Liver (tissue), 9 donors: ENCODE measurements around the gene DDX39B. TPM values are rescaled to one million over a fixed set of nuclear protein-coding genes. Genes with fewer than 3 reads are reported as not detected.

Experiments used
- DNase-seq: peaks from one replicate; pipeline ENCODE4 v3.0.0-alpha.2; 2017; ENCODE audit warnings: low spot score
- H3K27ac ChIP-seq, 2 donors: one replicate each; pipeline ENCODE4 v1.7.0; 2013; ENCODE audit warnings: inconsistent platforms in 2 of 2, low read length in 2 of 2, control low read depth in 1 of 2, low read depth in 1 of 2, mild to moderate bottlenecking in 1 of 2
- H3K27me3 ChIP-seq, 4 donors: one replicate each; pipeline versions ENCODE4 v1.6.1 to v1.7.0; 2013; ENCODE audit warnings: low read length in 3 of 4, inconsistent platforms in 1 of 4, mild to moderate bottlenecking in 1 of 4, moderate library complexity in 1 of 4; ENCODE audit not compliant: control insufficient read depth in 4 of 4, insufficient read depth in 4 of 4
- H3K36me3 ChIP-seq, 4 donors: one replicate each; pipeline versions ENCODE4 v1.6.1 to v1.7.0; 2013; ENCODE audit warnings: low read length in 3 of 4, mild to moderate bottlenecking in 3 of 4, low read depth in 1 of 4, moderate library complexity in 1 of 4; ENCODE audit not compliant: control insufficient read depth in 4 of 4, insufficient read depth in 3 of 4
- H3K4me1 ChIP-seq, 4 donors: one replicate each; pipeline versions ENCODE4 v1.6.1 to v1.7.0; 2013; ENCODE audit warnings: low read length in 3 of 4, mild to moderate bottlenecking in 3 of 4, moderate library complexity in 1 of 4; ENCODE audit not compliant: control insufficient read depth in 4 of 4, insufficient read depth in 4 of 4
- H3K4me3 ChIP-seq, 3 donors: one replicate each; pipeline versions ENCODE4 v1.6.1 to v1.7.0; 2013; ENCODE audit warnings: low read length in 3 of 3, control low read depth in 1 of 3, low read depth in 1 of 3, mild to moderate bottlenecking in 1 of 3
- H3K9ac ChIP-seq, 2 donors: one replicate each; pipeline ENCODE4 v1.7.0; 2013; ENCODE audit warnings: low read length in 2 of 2, mild to moderate bottlenecking in 2 of 2, moderate library complexity in 2 of 2, control low read depth in 1 of 2, low read depth in 1 of 2
- H3K9me3 ChIP-seq, 4 donors: one replicate each; pipeline versions ENCODE4 v1.6.1 to v1.7.0; 2013; ENCODE audit warnings: low read length in 3 of 4; ENCODE audit not compliant: control insufficient read depth in 4 of 4
- ATF3 ChIP-seq: IDR thresholded peaks from 2 replicates; pipeline ENCODE4 v1.6.1; 2016; ENCODE audit warnings: antibody characterized with exemption
- CTCF ChIP-seq: fragments of 150-350 bp; IDR thresholded peaks from 2 replicates; pipeline ENCODE4 v1.5.1; 2017; ENCODE audit warnings: improper control_type of control experiment, low read depth, low read length; ENCODE audit not compliant: missing input control
- EGR1 ChIP-seq, 2 donors: IDR thresholded peaks; 2 replicates each; pipeline ENCODE4 v1.6.1; 2016 to 2018; ENCODE audit warnings: antibody characterized with exemption in 2 of 2, low read depth in 2 of 2
- FOXA1 ChIP-seq: IDR thresholded peaks from 2 replicates; pipeline ENCODE4 v1.6.1; 2016; ENCODE audit warnings: antibody characterized with exemption
- FOXA2 ChIP-seq: IDR thresholded peaks from 2 replicates; pipeline ENCODE4 v1.6.1; 2016; ENCODE audit warnings: antibody characterized with exemption
- GABPA ChIP-seq, 2 donors: IDR thresholded peaks in 1 of 2; conservative IDR thresholded peaks in 1 of 2; 2 replicates each; pipeline ENCODE4 v1.6.1; 2016; ENCODE audit warnings: antibody characterized with exemption in 2 of 2, mild to moderate bottlenecking in 1 of 2, moderate library complexity in 1 of 2
- HNF4A ChIP-seq, 2 donors: conservative IDR thresholded peaks; 2 replicates each; pipeline ENCODE4 v1.6.1; 2016; ENCODE audit warnings: antibody characterized with exemption in 2 of 2, mild to moderate bottlenecking in 2 of 2
- HNF4G ChIP-seq: IDR thresholded peaks from 2 replicates; pipeline ENCODE4 v1.6.1; 2016; ENCODE audit warnings: antibody characterized with exemption
- JUND ChIP-seq, 2 donors: IDR thresholded peaks; 2 replicates each; pipeline ENCODE4 v1.6.1; 2016; ENCODE audit warnings: antibody characterized with exemption in 2 of 2
- MAX ChIP-seq: IDR thresholded peaks from 2 replicates; pipeline ENCODE4 v1.6.1; 2016; ENCODE audit warnings: antibody characterized with exemption
- NR2F2 ChIP-seq: IDR thresholded peaks from 2 replicates; pipeline ENCODE4 v1.6.1; 2016; ENCODE audit warnings: antibody characterized with exemption
- RAD21 ChIP-seq, 2 donors: IDR thresholded peaks; 2 replicates each; pipeline ENCODE4 v1.6.1; 2016; ENCODE audit warnings: antibody characterized with exemption in 2 of 2, mild to moderate bottlenecking in 2 of 2
- REST ChIP-seq: IDR thresholded peaks from 2 replicates; pipeline ENCODE4 v1.6.1; 2016; ENCODE audit warnings: antibody characterized with exemption, mild to moderate bottlenecking
- RXRA ChIP-seq, 2 donors: IDR thresholded peaks; 2 replicates each; pipeline ENCODE4 v1.6.1; 2017 to 2018; ENCODE audit warnings: antibody characterized with exemption in 2 of 2, mild to moderate bottlenecking in 1 of 2
- SP1 ChIP-seq: IDR thresholded peaks from 2 replicates; pipeline ENCODE4 v1.6.1; 2018; ENCODE audit warnings: antibody characterized with exemption, mild to moderate bottlenecking
- TAF1 ChIP-seq: conservative IDR thresholded peaks from 2 replicates; pipeline ENCODE4 v1.6.1; 2016; ENCODE audit warnings: antibody characterized with exemption, mild to moderate bottlenecking
- ZBTB33 ChIP-seq: IDR thresholded peaks from 2 replicates; pipeline ENCODE4 v1.6.1; 2016; ENCODE audit warnings: antibody characterized with exemption
- WGBS: extraction: QIAGEN DNeasy Blood & Tissue Kit; methylation state at CpG from one replicate; pipeline ENCODE4 v1.1.7; 2013; 5-methylcytosine and 5-hydroxymethylcytosine counted together
- polyA plus RNA-seq, 2 donors: library from polyadenylated mRNA; stranded (reverse) in 1 of 2; unstranded in 1 of 2; fragments of 200-250 nt in 1 of 2; fragments of >200 nt in 1 of 2; fragmentation: Nextera tagmentation in 1 of 2; extraction: Ambion mirVana in 1 of 2; gene quantifications; one replicate each; pipeline versions ENCODE4 v1.2.1 to v1.2.3, GENCODE V29; 2013 to 2015
- total RNA-seq, 2 donors: library from RNA; depleted of rRNA; stranded (reverse); fragments of >200 nt; gene quantifications; one replicate each; pipeline ENCODE4 v1.2.3, GENCODE V29; 2014
- donor health status: healthy.
- donor health status: healthy.
- donor health status: healthy.
- donor health status: healthy.
- donor health status: healthy.

Gene DDX39B
- total and polyA plus RNA-seq, 4 donors: 75.0 to 254 (median 135) TPM

GRCh38 chr6:31586008-31586407 lies 44.2 kb upstream of the DDX39B start, which contains the start of gene LST1:
Gene LST1 (plus strand): TSS chr6:31586277. CDS start chr6:31587300, 1,023 bp downstream.
- no peak for TF ChIP-seq ZBTB33
- no peak for TF ChIP-seq NR2F2
- no peak for TF ChIP-seq TAF1
- no peak for TF ChIP-seq HNF4G
- no peak for TF ChIP-seq CTCF
- no peak for TF ChIP-seq GABPA (IDR thresholded peaks at IDR 0.05 in 1 of 2, conservative IDR thresholded peaks at IDR 0.05 in 1 of 2)
- no peak for TF ChIP-seq HNF4A (conservative IDR thresholded peaks at IDR 0.05)
- TF ChIP-seq ATF3: no peak
- no peak for TF ChIP-seq FOXA1
- no peak for TF ChIP-seq RAD21 (IDR thresholded peaks at IDR 0.05)
- no peak for TF ChIP-seq RXRA (IDR thresholded peaks at IDR 0.05)
- no peak for TF ChIP-seq REST
- no peak for TF ChIP-seq MAX
- no peak for TF ChIP-seq EGR1 (IDR thresholded peaks at IDR 0.05; ENCODE audit: low read depth in 2 of 2)
- no peak for TF ChIP-seq JUND (IDR thresholded peaks at IDR 0.05)
- no peak for TF ChIP-seq SP1
- TF ChIP-seq FOXA2: no peak
- WGBS: 57% methylated on average over 1 of the region's 1 CpG

More at GRCh38 chr6:31586008-31586407, 44.2 kb upstream of the DDX39B start, which contains the start of gene LST1:
- H3K27ac ChIP-seq: peak within 1 kb of the TSS; percentile 48 to 54
- no peak for DNase-seq
- no peaks in the 10 kb centered on the region for H3K36me3 ChIP-seq
- no peaks in the 10 kb centered on the region for H3K9me3 ChIP-seq
- no peaks in the 10 kb centered on the region for H3K27me3 ChIP-seq
- peak within 1 kb of the TSS in 1 of 3 donors; percentile 2 for H3K4me3 ChIP-seq
- H3K4me1 ChIP-seq: peaks cover 0 to 9% (median 3%) of the 10 kb centered on the region in 4 donors
- peak within 1 kb of the TSS in 1 of 2 donors; percentile 23 for H3K9ac ChIP-seq
